WTC11 (cell line): Measurements from ENCODE around the gene ZNF808. TPM values are rescaled to one million over a fixed set of nuclear protein-coding genes. Genes with fewer than 3 reads are reported as not detected.
A peak's percentile ranks its signal among the peaks of the same experiment; 100 is the strongest.
"Not testable (repeated sequence)": the region's sequence is repeated elsewhere in the genome, so short reads cannot be mapped to it uniquely, and the experiment has no call there.

Experiments used
- ATAC-seq: fragments of 200-7000 bp; cut with Tn5 transposase; 2 replicates; pipeline ENCODE4 v1.10.0; 2021; ENCODE audit warnings: mild to moderate bottlenecking, moderate library complexity
- Bru-seq: library from RNA; stranded (reverse); fragments of 400-500 nt; gene quantifications from one replicate; lab custom pipeline; 2021; lab: Mats Ljungman, UMichigan
- CTCF ChIA-PET: fragments of 300-600 bp; sonication (Branson Sonifier 250); formaldehyde crosslinking; loops from one replicate; lab custom pipeline; 2021; ENCODE audit warnings: antibody characterized with exemption; lab: Charles Lee
- POLR2A ChIA-PET: fragments of 350-600 bp; sonication (Branson Sonifier 250); formaldehyde crosslinking; loops from one replicate; lab custom pipeline; 2021; ENCODE audit warnings: antibody characterized with exemption; lab: Charles Lee
- DNase-seq: peaks from one replicate; pipeline ENCODE4 v3.0.0; 2021; ENCODE audit warnings: low spot score
- H3K27ac Mint-ChIP-seq: 2 replicates; pipeline ENCODE4 v1.8.0; 2021; ENCODE audit warnings: mixed read lengths
- H3K27me3 Mint-ChIP-seq: 2 replicates; pipeline ENCODE4 v1.8.0; 2021; ENCODE audit warnings: low read depth, mild to moderate bottlenecking, moderate library complexity, mixed read lengths
- H3K36me3 Mint-ChIP-seq: 2 replicates; pipeline ENCODE4 v1.8.0; 2021; ENCODE audit warnings: mixed read lengths
- H3K4me1 Mint-ChIP-seq: 2 replicates; pipeline ENCODE4 v1.8.0; 2022; ENCODE audit warnings: mixed read lengths
- H3K4me3 Mint-ChIP-seq: 2 replicates; pipeline ENCODE4 v1.8.0; 2021; ENCODE audit warnings: mild to moderate bottlenecking, moderate library complexity, mixed read lengths
- H3K9me3 Mint-ChIP-seq: 2 replicates; pipeline ENCODE4 v1.8.0; 2021; ENCODE audit warnings: mixed read lengths
- CTCF ChIP-seq: fragments of 200-600 bp; IDR thresholded peaks from 2 replicates; pipeline ENCODE4 v1.8.0; 2022; ENCODE audit warnings: antibody characterized with exemption
- E2F1 ChIP-seq: sonication (generic); formaldehyde crosslinking; IDR thresholded peaks from 2 replicates; pipeline ENCODE4 v1.8.0; 2022; ENCODE audit warnings: mild to moderate bottlenecking, missing genetic modification reagents
- ETV6 ChIP-seq: sonication (generic); formaldehyde crosslinking; IDR thresholded peaks from 2 replicates; pipeline ENCODE4 v1.8.1; 2022; ENCODE audit warnings: mild to moderate bottlenecking, missing genetic modification reagents
- GABPB1 ChIP-seq: sonication (generic); formaldehyde crosslinking; IDR thresholded peaks from 2 replicates; pipeline ENCODE4 v1.8.1; 2023; ENCODE audit warnings: mild to moderate bottlenecking, missing genetic modification reagents
- NFATC4 ChIP-seq: fragments of 250-450 bp; sonication (Bioruptor Pico); IDR thresholded peaks from 2 replicates; pipeline ENCODE4 v1.9.0; 2021; ENCODE audit warnings: mild to moderate bottlenecking
- PRDM15 ChIP-seq: sonication (generic); formaldehyde crosslinking; IDR thresholded peaks from 2 replicates; pipeline ENCODE4 v1.8.0; 2022; ENCODE audit warnings: missing genetic modification reagents
- SP1 ChIP-seq: sonication (generic); formaldehyde crosslinking; conservative IDR thresholded peaks from 2 replicates; pipeline ENCODE4 v1.8.1; 2022; ENCODE audit warnings: missing genetic modification reagents
- long read RNA-seq, 3 experiments: library from RNA in 1 of 3; library from capped mRNA in 1 of 3; library from polyadenylated mRNA in 1 of 3; unstranded in 2 of 3; stranded (forward) in 1 of 3; transcript quantifications; one replicate each; pipeline ENCODE4 v2.0.0, GENCODE V29; 2021
- total RNA-seq: library from RNA; stranded (reverse); gene quantifications from 3 replicates; pipeline ENCODE4 v1.2.3, GENCODE V29; 2021

The ZNF808 gene
- total RNA-seq: 47.1 to 59.2 TPM (median 49.2 TPM) in 3 replicates
- percentile 85 among the genes with signal in this experiment for Bru-seq, nascent RNA
- long read RNA-seq, experiment 1, transcript ZNF808-202 (4 exons, 601 nt): minor isoform, 5 of 38 reads
- long read RNA-seq, experiment 1, transcript ZNF808-201 (5 exons, 3,600 nt): major isoform, 12 of 38 reads
- long read RNA-seq, experiment 1, partial matches to known transcripts: 7 of 38 reads
- long read RNA-seq, experiment 1, other reads (novel, unspliced or antisense): 8 of 38 reads
- long read RNA-seq, experiment 2, partial matches to known transcripts: 0 of 1 reads
- long read RNA-seq, experiment 2, other reads (novel, unspliced or antisense): 0 of 1 reads
- long read RNA-seq, experiment 3, partial matches to known transcripts: 0 of 1 reads
- long read RNA-seq, experiment 3, other reads (novel, unspliced or antisense): 1 of 1 reads

GRCh38 chr19:52527134-52527955 lies at the start of gene ZNF808:
ZNF808 (plus strand) TSS chr19:52527668; CDS start chr19:52543285, 15,617 bp downstream.
- TF ChIP-seq CTCF: peak; percentile 58; the same call in 1 of the 2 replicates
- TF ChIP-seq PRDM15: peak; percentile 41; the same call in 1 of the 2 replicates
- no peak for TF ChIP-seq E2F1
- peak; percentile 46; the same call in 1 of the 2 replicates for TF ChIP-seq SP1 (CRISPR knock-in tag)
- peak; percentile 31; the same call in 1 of the 2 replicates for TF ChIP-seq ETV6 (CRISPR knock-in tag)
- no peak for TF ChIP-seq NFATC4 (CRISPR knock-in tag)
- peak; percentile 22; the same call in 1 of the 2 replicates for TF ChIP-seq GABPB1 (CRISPR knock-in tag)
- ATAC-seq (peak; percentile 89), DNase-seq (peak; percentile 99)
- no peaks in the 10 kb centered on the region for H3K27me3 Mint-ChIP-seq
- H3K27ac Mint-ChIP-seq: peak within 1 kb of the TSS; percentile 99
- CTCF ChIA-PET: interaction anchor here (0.6 to 1.3 kb wide), 19 partner anchors 8 to 419 kb away, joined by 3 to 10 read pairs (median 4); partner anchors contain the start of gene ZNF578
- no peaks in the 10 kb centered on the region for H3K9me3 Mint-ChIP-seq
- POLR2A ChIA-PET: interaction anchor here (0.6 to 0.7 kb wide), 3 partner anchors 27 to 208 kb away, joined by 3 to 6 read pairs (median 3); no protein-coding TSS in a partner anchor
- no peaks in the 10 kb centered on the region; the same call in 1 of the 2 replicates for H3K36me3 Mint-ChIP-seq
- H3K4me3 Mint-ChIP-seq: peak within 1 kb of the TSS; percentile 97
- H3K4me1 Mint-ChIP-seq: peaks cover 34% of the 10 kb centered on the region

GRCh38 chr19:52484111-52484743 lies 43.2 kb upstream of the ZNF808 start:
- DNase-seq, H3K27me3 Mint-ChIP-seq, POLR2A ChIA-PET: not testable (repeated sequence)
- CTCF ChIA-PET: interaction anchor here (1.4 kb wide), 1 partner anchor 43 kb away, joined by 3 read pairs; the partner anchor contains the start of gene ZNF808
- peak; percentile 62 for ATAC-seq
- Mint-ChIP-seq H3K27ac (peak overlapping the region; percentile 100), H3K4me3 (peak overlapping the region; percentile 41; the same call in 1 of the 2 replicates), H3K9me3 (peaks cover 17% of the 10 kb centered on the region), H3K36me3 (peaks cover 38% of the 10 kb centered on the region), H3K4me1 (peaks cover 49% of the 10 kb centered on the region)

GRCh38 chr19:52485064-52485463 lies 42.4 kb upstream of the ZNF808 start:
- H3K36me3 Mint-ChIP-seq: peaks cover 32% of the 10 kb centered on the region
- H3K4me1 Mint-ChIP-seq: peaks cover 49% of the 10 kb centered on the region
- ATAC-seq (peak; percentile 54), DNase-seq (peak; percentile 65)
- peak overlapping the region; percentile 100 for H3K27ac Mint-ChIP-seq
- POLR2A ChIA-PET: interaction anchor here (0.6 kb wide), 1 partner anchor 48 kb away, joined by 3 read pairs; no protein-coding TSS in a partner anchor
- H3K4me3 Mint-ChIP-seq: peak overlapping the region; percentile 55
- not testable (repeated sequence) for H3K27me3 Mint-ChIP-seq
- H3K9me3 Mint-ChIP-seq: peaks cover 14% of the 10 kb centered on the region
- CTCF ChIA-PET: interaction anchor here (1.4 kb wide), 1 partner anchor 42 kb away, joined by 3 read pairs; the partner anchor contains the start of gene ZNF808

- CTCF ChIA-PET: interaction anchor here (1.4 kb wide), 1 partner anchor 41 kb away, joined by 3 read pairs; the partner anchor contains the start of gene ZNF808
- Mint-ChIP-seq H3K4me1 (peaks cover 49% of the 10 kb centered on the region), H3K9me3 (peaks cover 13% of the 10 kb centered on the region), H3K36me3 (peaks cover 27% of the 10 kb centered on the region), H3K27ac (peak overlapping the region; percentile 100), H3K4me3 (peak overlapping the region; percentile 55)
- POLR2A ChIA-PET: interaction anchor here (0.6 kb wide), 1 partner anchor 48 kb away, joined by 3 read pairs; no protein-coding TSS in a partner anchor
- peak; percentile 27 for ATAC-seq
- DNase-seq, H3K27me3 Mint-ChIP-seq: not testable (repeated sequence)
Measured at GRCh38 chr19:52485561-52486240, 41.8 kb upstream of the ZNF808 start.
